OCI-LY3 (cell line): Measurements from ENCODE around the gene TMED1.

Source experiments
- H2AFZ ChIP-seq: fragments of 200-600, 300-600 bp; shearing (Covaris generic); 2 replicates; pipeline ENCODE4 v1.6.0; 2014; ENCODE audit warnings: antibody characterized with exemption, low read depth, low read length
- H3K27ac ChIP-seq: fragments of 200-600, 300-600 bp; sonication (generic); 2 replicates; pipeline ENCODE4 v1.5.1; 2014; ENCODE audit warnings: mild to moderate bottlenecking, low read length, moderate library complexity, mixed read lengths
- H3K27me3 ChIP-seq: fragments of 200-600, 300-600 bp; sonication (generic); 2 replicates; pipeline ENCODE4 v1.6.1; 2014; ENCODE audit warnings: low read depth, low read length, mixed read lengths
- H3K36me3 ChIP-seq: fragments of 200-600, 300-600 bp; sonication (generic); replicated peaks from 2 replicates; pipeline ENCODE3; 2014; ENCODE audit warnings: low read depth, low read length, mixed read lengths
- H3K4me1 ChIP-seq: fragments of 300-600, 200-600 bp; sonication (generic); 2 replicates; pipeline ENCODE4 v1.6.1; 2014; ENCODE audit warnings: low read length, mixed read lengths
- H3K4me2 ChIP-seq: fragments of 200-600, 300-600 bp; sonication (generic); 2 replicates; pipeline ENCODE4 v1.6.1; 2014; ENCODE audit warnings: low read length, mixed read lengths
- H3K4me3 ChIP-seq: fragments of 300-600, 200-600 bp; sonication (generic); 2 replicates; pipeline ENCODE4 v1.5.1; 2014; ENCODE audit warnings: antibody characterized with exemption, mild to moderate bottlenecking, low read length, moderate library complexity
- H3K79me2 ChIP-seq: fragments of 300-600, 200-600 bp; shearing (Covaris generic); 2 replicates; pipeline ENCODE4 v1.6.1; 2014; ENCODE audit warnings: mild to moderate bottlenecking, low read length, mixed read lengths
- H3K9ac ChIP-seq: fragments of 300-600, 200-600 bp; shearing (Covaris generic); 2 replicates; pipeline ENCODE4 v1.6.0; 2014; ENCODE audit warnings: mild to moderate bottlenecking, low read length, moderate library complexity
- H3K9me3 ChIP-seq: fragments of 200-600, 300-600 bp; shearing (Covaris generic); 2 replicates; pipeline ENCODE4 v1.6.1; 2014; ENCODE audit warnings: low read length, mixed read lengths; ENCODE audit not compliant: insufficient read depth
- H4K20me1 ChIP-seq: fragments of 200-600, 300-600 bp; sonication (generic); 2 replicates; pipeline ENCODE4 v1.6.1; 2016; ENCODE audit warnings: low read length, mixed read lengths; ENCODE audit not compliant: insufficient read depth
- EZH2phosphoT487 ChIP-seq: fragments of 200-600 bp; shearing (Covaris generic); IDR thresholded peaks from 2 replicates; pipeline ENCODE4 v1.6.1; 2018; ENCODE audit warnings: antibody characterized with exemption, mixed run types, low read depth
- TF ChIP-seq, protein P1 (sequence below): fragments of 200-600, 300-600 bp; sonication (generic); IDR thresholded peaks from 2 replicates; pipeline ENCODE4 v1.5.1; 2014; ENCODE audit warnings: antibody characterized with exemption, low read length, low read depth

Gene TMED1

DNA sequence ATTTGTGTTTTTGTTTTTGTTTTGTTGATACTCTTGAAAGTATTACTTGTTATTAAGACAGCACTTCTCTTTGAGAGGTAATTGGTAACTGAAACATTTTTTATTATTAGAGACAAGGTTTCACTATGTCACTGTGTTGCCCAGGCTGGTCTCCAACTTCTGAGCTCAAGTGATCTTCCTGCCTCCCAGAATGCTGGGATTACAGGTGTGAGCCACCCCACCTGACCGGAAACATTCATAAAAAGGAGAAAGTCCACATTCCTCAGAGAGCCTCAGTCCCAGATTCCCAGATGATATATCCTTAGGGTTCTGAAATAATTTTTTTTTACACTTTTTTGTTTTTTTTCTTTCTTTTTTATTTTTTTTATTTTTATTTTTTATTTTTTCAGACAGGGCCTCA is 38.0 kb upstream of the TMED1 start:
- Histone ChIP-seq H3K4me1 (peaks cover 60% of the 10 kb centered on the region), H3K27ac (no peak overlapping the region), H3K4me2 (no peak overlapping the region), H3K9ac (no peak overlapping the region), H4K20me1 (0 out of 2 replicates have a peak, but pooled peaks cover 2% of the 10 kb centered on the region), H3K9me3 (no peaks in the 10 kb centered on the region), H3K36me3 (peaks cover 3% of the 10 kb centered on the region), H3K4me3 (no peak overlapping the region), H3K27me3 (no peaks in the 10 kb centered on the region), H3K79me2 (peaks cover 75% of the 10 kb centered on the region), H2AFZ (no peak overlapping the region)
- no peak for TF ChIP-seq EZH2phosphoT487
- TF ChIP-seq, protein P1, sequence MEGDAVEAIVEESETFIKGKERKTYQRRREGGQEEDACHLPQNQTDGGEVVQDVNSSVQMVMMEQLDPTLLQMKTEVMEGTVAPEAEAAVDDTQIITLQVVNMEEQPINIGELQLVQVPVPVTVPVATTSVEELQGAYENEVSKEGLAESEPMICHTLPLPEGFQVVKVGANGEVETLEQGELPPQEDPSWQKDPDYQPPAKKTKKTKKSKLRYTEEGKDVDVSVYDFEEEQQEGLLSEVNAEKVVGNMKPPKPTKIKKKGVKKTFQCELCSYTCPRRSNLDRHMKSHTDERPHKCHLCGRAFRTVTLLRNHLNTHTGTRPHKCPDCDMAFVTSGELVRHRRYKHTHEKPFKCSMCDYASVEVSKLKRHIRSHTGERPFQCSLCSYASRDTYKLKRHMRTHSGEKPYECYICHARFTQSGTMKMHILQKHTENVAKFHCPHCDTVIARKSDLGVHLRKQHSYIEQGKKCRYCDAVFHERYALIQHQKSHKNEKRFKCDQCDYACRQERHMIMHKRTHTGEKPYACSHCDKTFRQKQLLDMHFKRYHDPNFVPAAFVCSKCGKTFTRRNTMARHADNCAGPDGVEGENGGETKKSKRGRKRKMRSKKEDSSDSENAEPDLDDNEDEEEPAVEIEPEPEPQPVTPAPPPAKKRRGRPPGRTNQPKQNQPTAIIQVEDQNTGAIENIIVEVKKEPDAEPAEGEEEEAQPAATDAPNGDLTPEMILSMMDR = no peak

DNA sequence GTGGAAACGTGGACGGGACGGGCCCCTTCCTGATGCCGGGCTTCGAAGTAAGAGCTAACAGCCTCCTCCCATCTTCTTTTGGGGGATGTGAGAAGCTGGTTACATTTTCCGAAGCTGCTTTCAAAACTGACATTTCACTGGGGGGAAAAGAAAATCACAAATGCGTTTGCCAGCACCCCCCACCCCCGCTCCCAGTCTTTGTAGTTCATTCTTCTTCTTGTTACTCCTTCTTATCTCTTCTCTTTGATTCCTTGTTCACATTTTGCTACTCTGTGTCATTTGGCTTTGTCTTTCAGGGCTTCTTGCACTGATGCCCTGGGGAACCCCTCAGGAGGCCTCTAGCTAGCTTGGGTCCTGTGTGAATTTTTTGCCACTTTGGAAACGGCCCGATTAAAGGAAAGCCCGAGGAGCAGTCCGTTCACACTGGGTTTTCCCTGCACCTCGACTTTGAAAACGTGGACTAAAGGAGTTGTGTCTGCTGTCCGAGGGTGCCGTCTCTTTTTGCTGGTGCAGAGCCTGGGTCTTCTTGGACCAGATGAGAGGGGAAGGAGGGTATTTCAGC is 36.6 kb upstream of the TMED1 start:
- H3K27me3 ChIP-seq = no peaks in the 10 kb centered on the region
- H3K9me3 ChIP-seq = no peaks in the 10 kb centered on the region
- peak overlapping the region; percentile 87 for H3K4me3 ChIP-seq
- peak overlapping the region; percentile 92 for H3K4me2 ChIP-seq
- H3K79me2 ChIP-seq = peaks cover 61% of the 10 kb centered on the region
- no peak overlapping the region for H2AFZ ChIP-seq
- peaks cover 60% of the 10 kb centered on the region for H3K4me1 ChIP-seq
- peak overlapping the region; percentile 64 for H3K27ac ChIP-seq
- H3K36me3 ChIP-seq = peaks cover 3% of the 10 kb centered on the region
- H4K20me1 ChIP-seq = 0 out of 2 replicates have a peak, but pooled peaks cover 2% of the 10 kb centered on the region
- TF ChIP-seq, protein P1 = no peak
- TF ChIP-seq EZH2phosphoT487 = no peak
- H3K9ac ChIP-seq = peak overlapping the region; percentile 89

DNA sequence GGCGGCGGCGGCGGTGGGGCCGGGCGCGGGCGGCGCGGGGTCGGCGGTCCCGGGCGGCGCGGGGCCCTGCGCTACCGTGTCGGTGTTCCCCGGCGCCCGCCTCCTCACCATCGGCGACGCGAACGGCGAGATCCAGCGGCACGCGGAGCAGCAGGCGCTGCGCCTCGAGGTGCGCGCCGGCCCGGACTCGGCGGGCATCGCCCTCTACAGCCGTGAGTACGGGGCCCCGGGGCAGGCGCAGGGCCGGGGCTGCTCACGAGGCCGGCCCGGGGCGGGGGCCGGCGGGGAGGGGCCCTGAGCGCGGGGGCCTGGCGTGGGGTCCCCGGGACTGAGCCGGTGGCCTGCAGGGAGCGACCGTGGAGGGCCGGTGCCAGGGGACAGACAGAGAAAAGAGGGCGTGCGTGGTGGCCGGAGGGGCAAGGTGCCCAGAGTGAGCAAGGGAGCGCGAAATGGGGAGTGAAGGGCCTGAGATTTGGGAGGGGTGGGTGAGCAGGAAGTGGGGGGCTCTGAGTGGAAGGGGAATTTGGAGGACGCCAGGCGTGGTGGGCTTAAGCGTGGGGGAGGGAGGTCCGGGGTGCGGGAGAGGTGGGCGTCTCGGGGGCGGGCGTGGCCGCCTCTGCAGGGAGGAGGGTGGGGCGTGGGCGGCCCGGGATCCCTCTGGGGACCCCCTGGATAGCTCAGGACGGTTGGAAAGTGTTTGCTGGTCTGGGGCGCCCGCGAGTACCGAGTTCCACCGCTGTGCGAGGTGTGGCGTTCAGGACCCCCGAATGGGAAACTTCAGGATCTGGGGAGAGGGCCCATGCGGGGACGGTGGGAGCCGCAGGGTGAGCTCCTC is 35.9 kb upstream of the TMED1 start:
- TF ChIP-seq EZH2phosphoT487 = no peak
- TF ChIP-seq, protein P1 = no peak
- peaks cover 54% of the 10 kb centered on the region for H3K79me2 ChIP-seq
- H3K4me2 ChIP-seq = peak overlapping the region; percentile 92
- H3K4me1 ChIP-seq = peaks cover 60% of the 10 kb centered on the region
- H3K9me3 ChIP-seq = no peaks in the 10 kb centered on the region
- peak overlapping the region; percentile 87 for H3K4me3 ChIP-seq
- H3K36me3 ChIP-seq = peaks cover 3% of the 10 kb centered on the region
- peak overlapping the region; percentile 64 for H3K27ac ChIP-seq
- no peaks in the 10 kb centered on the region for H3K27me3 ChIP-seq
- H2AFZ ChIP-seq = no peak overlapping the region
- 0 out of 2 replicates have a peak, but pooled peaks cover 2% of the 10 kb centered on the region for H4K20me1 ChIP-seq
- peak overlapping the region; percentile 89 for H3K9ac ChIP-seq

DNA sequence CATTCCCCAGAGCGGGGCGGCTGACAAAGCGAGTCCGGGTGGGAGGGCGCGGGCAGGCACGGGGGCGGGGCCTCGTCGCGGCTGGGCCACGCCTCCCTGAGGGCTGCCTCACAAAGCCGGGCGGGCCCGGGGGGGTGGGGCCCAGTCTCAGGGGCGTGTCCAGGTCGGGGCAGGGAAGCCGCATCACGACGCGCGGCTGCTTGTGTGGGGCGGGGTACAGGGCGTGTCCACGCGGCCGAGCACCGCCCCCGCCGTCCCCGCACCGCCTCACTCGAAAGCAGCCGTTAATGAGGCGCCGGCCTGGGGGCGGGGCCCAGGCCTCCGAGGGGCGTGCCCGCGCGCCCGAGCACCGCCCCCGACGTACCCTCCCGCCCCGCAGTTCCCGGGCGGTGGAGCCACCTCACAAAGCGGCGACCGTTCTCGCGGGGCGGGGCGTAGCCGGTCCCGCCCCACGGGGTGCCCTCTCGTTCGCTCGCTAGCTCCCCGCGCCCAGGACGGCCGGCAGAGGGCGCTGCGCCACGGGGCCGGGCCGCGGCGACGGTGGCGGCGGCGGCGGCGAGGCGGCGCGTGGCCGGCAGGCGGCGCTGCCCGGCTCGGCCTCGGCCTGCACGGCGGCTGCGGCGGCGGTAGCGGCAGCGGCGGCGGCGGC is 35.1 kb upstream of the TMED1 start, which contains the start of gene CARM1:
Gene CARM1, plus strand, starts transcription at position 599 of the 649 bp plus-strand sequence. CDS start 150 bp downstream, outside the sequence.
- H4K20me1 ChIP-seq = 0 out of 2 replicates have a peak, but pooled peaks cover 2% of the 10 kb centered on the region
- no peaks in the 10 kb centered on the region for H3K27me3 ChIP-seq
- H3K79me2 ChIP-seq = peaks cover 45% of the 10 kb centered on the region
- peak within 1 kb of the TSS; percentile 89 for H3K9ac ChIP-seq
- H2AFZ ChIP-seq = peak within 1 kb of the TSS; percentile 21; the same call in 1 of the 2 replicates
- H3K27ac ChIP-seq = peak within 1 kb of the TSS; percentile 64
- peak within 1 kb of the TSS; percentile 92 for H3K4me2 ChIP-seq
- H3K4me1 ChIP-seq = peaks cover 53% of the 10 kb centered on the region
- peak within 1 kb of the TSS; percentile 87 for H3K4me3 ChIP-seq
- TF ChIP-seq, protein P1 = peak; percentile 50
- no peak for TF ChIP-seq EZH2phosphoT487
- peaks cover 3% of the 10 kb centered on the region for H3K36me3 ChIP-seq
- no peaks in the 10 kb centered on the region for H3K9me3 ChIP-seq
